GM19239 (cell line): ENCODE data around the gene SUSD4.
"Not testable (repeated sequence)": the region's sequence is repeated elsewhere in the genome, so short reads cannot be mapped to it uniquely, and the experiment has no call there.

ENCODE experiments used
- DNase-seq: peaks from one replicate; pipeline ENCODE4 v3.0.0; 2011; ENCODE audit warnings: low spot score; ENCODE audit not compliant: insufficient read length
- FAIRE-seq: peaks from 2 replicates; lab custom pipeline; 2011; peaks lifted over from hg19 to GRCh38; lab: Jason Lieb, UNC

Gene SUSD4, protein sequence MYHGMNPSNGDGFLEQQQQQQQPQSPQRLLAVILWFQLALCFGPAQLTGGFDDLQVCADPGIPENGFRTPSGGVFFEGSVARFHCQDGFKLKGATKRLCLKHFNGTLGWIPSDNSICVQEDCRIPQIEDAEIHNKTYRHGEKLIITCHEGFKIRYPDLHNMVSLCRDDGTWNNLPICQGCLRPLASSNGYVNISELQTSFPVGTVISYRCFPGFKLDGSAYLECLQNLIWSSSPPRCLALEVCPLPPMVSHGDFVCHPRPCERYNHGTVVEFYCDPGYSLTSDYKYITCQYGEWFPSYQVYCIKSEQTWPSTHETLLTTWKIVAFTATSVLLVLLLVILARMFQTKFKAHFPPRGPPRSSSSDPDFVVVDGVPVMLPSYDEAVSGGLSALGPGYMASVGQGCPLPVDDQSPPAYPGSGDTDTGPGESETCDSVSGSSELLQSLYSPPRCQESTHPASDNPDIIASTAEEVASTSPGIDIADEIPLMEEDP

DNA sequence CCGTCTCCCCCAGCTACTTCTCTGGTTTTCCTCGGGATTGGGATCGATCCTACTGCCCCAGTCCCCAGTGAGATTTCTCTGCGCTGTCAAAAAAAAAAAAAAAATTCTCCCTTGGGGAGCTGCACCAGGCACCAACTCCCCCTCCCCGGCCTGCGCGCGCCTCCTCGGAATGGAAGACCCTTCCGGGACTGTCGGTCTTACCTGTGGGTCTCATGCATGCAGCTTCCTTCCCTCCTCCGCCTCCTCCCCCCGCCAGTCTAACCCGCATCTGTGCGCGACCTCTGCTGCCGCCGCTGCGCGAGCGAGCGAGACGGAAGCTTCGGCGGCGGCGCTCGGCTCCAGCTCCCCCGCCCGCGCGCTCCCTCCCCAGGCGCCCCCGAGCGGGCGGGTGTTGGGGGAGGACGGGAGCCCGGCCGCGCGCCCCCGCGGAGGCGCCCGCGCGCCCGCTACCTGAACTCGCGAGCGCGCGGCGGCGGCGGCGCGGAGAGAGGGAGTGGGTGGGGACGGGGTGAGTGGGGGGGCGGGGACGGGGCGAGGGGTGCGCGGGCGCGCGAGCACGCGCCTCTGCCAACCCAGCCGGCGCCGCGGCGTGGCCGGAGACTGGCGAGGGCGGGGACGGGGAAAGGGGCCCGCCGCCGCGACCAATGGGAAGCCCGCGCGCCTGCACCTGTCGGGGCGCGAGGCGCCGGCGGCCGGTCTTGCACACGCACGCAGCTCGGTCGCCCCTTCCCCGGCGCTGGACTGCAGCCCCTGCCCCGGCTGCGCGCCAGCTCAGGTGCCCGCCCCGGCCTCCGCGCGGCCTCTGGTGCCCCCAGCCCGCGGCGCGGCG lies at the start of gene SUSD4:
Gene SUSD4 (minus strand): TSS at position 321 of the 829 bp plus-strand sequence. CDS start 751 bp downstream, outside the sequence.
- no peak for FAIRE-seq

DNA sequence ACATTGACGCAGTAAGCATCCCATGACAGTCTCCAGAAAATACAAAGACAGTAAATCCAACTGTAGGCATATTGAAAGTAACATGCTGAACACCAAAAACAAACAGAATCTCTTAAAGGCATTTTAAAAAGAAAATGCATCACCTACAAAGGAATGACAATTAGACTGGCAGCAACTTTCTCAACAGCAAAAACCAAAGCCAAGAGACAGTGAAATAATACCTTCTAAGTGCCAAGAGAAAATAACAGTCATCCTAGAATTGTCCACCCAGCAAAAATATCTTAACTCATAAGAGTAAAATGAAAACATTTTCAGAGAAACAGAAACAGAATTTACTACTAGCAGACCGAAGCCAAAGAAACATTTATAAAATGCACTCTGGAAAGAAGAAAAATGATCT lies 49.2 kb upstream of the SUSD4 start:
- FAIRE-seq (no peak), DNase-seq (no peak)

More for the DNA sequence above, at the start of gene SUSD4:
- DNase-seq: peak; percentile 39

DNA sequence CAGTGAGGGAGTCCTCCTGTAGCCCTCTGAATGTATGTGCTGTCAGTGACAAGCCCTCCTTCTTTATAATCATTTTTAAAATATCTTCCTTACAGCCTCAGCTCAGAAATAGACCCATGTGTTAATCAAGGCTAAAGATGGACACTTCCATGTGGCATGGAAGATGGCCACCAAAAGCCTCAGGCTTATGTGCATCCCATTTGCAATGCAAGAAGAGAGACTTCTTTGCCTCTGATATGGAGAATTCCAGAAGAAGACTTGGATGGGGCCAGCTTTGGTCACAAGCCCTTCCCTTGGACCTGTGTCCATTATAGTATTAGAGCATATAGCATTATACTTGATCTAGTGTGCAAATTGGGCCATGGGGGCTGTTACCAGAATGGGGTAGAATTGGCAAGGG lies 47.7 kb upstream of the SUSD4 start:
- DNase-seq (no peak), FAIRE-seq (no peak)

DNA sequence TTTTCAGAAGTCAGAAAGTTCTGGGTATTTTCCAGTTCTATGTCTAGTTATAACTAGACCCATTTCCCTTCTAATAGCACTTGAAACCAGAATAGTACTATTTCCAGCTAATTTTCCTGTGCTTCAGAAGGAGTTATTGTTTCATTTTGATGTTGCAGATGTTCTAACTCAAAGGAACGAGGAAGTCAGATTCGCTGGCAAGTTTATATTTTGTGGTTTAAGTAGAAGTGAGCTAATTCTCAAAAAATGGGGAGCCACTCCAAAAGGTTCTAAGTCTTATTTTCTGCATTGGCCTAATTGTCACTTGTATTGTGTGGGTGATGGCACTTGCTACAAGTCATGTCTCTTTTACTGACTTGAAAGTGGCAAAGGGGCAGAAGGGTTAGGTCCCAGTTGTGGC lies 47.3 kb upstream of the SUSD4 start:
- DNase-seq: no peak
- no peak for FAIRE-seq

DNA sequence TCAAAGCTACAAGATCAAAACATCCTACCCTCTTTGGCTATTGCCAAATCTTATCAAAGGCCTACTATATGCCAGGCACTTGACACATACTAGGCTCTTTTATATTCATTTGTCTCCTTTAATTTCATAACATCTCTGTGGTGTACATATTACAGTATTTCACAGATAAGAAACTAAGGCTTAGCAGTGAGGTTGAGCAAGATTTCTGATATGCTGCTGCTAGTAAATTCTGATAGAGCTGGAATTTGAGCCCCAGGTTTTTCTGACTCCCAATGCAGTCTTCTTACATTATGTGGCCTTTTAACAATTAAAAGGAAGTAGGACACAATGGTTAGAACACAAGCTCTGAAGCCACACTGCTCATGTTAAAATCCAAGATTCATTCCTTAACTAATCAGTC lies 46.1 kb upstream of the SUSD4 start:
- no peak for DNase-seq

DNA sequence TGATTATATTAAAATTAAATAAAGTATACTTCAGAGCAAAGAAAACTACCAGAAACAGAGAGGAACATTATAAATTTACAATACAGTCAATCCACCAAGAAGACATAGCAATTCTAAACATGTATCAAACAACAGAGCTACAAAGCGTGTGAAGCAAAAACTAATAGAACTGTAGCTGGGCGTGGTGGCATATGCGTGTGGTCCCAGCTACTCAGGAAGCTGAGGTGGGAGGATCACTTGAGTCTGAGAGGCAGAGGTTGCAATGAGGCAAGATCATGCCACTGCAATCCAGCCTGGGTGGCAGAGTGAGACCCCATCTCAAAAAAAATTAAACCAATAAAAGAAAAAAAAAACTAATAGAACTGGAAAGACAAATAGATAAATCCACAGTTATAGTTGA lies 41.5 kb upstream of the SUSD4 start:
- FAIRE-seq (no peak), DNase-seq (no peak)

More for the DNA sequence above, 46.1 kb upstream of the SUSD4 start:
- FAIRE-seq: no peak

DNA sequence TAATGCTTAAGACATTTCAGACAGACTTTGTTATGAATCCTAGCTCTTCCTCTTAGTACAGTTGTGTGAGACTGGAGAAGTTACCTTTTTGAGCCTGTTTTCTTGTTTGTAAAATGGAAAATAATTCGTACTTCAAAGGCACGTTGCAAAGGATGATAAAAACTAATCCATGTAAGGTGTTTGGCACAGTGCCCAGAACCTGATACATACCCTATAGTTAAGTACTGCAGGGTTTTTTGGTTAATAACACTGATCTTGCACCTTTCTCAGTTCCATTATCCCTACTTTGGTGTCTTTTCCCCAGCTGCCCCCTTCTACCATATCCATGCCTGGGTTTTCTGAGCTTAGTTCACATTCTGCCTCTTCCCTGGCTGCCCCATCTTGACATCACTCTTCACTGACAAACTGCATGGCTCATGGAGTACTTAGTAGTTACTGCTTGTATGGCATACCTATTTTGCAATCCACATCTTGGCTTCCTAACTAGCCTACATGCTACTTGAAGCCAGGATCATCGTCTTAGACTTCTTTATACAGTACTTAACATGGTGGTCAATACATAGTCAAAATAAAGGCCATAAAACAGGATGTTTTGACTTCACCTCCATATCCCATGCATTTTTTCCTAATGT lies 39.3 kb upstream of the SUSD4 start:
- DNase-seq (no peak), FAIRE-seq (no peak)

DNA sequence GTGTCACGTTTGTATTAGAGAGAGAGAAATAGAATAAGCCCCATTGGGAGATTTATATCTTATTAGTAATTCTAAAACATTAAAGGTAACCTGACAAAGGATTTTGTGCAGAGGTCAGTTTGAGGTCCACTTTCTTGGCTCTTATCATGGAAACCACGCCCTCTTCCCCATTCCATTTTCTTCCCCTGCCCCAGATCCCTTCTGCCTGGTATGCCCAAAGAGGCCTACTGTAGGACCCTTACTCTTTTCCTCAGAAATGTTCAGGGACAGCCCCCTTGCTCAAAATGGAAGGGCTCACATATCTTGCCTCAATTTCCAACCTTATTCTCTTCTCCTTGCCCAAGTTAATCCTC lies 38.8 kb upstream of the SUSD4 start:
- FAIRE-seq (no peak), DNase-seq (no peak)

DNA sequence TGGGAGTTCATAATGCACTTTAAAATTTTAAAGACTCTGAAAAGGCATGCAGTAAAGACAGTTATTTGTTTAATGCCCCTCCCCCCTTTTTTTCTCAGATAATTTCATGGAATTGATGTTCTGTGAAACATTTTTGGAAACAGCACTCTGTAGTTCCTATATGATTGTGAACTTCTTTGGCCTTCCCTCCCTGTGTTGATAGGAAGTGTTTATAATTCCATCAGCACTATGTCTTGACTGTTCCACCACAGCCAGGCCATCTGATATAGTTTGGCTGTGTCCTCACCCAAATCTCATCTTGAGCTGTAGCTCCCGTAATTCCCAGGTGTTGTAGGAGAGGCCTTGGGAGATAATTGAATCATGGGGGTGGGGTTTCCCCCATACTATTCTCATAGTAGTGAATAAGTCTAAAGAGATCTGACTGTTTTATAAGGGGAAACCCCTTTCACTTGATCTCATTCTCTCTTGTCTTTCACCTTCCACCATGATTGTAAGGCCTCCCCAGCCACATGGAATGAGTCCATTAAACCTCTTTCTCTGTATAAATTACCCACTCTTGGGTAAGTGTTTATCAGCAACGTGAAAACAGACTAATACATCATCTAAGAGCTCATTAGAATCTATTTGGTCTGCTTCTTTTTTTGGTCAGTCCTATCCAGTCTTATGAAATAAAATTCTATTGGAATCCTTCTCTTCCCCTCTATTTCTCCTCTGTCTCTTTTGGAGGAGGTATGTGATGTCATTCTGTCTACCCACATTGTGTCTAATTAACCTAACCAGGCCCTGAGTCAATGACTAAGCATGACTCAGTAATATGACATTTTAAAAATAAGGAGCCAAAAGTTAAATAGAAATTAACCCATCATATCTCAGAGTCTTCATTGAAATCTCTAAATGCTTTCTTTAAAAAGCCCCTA lies 38.2 kb upstream of the SUSD4 start:
- FAIRE-seq: peak; percentile 40
- no peak for DNase-seq

DNA sequence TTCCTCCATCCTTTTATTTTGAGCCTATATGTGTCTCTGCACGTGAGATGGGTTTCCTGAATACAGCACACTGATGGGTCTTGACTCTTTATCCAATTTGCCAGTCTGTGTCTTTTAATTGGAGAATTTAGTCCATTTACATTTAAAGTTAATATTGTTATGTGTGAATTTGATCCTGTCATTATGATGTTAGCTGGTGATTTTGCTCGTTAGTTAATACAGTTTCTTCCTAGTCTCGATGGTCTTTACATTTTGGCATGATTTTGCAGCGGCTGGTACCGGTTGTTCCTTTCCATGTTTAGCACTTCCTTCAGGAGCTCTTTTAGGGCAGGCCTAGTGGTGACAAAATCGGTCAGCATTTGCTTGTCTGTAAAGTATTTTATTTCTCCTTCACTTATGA lies 35.4 kb upstream of the SUSD4 start:
- not testable (repeated sequence) for FAIRE-seq, DNase-seq

DNA sequence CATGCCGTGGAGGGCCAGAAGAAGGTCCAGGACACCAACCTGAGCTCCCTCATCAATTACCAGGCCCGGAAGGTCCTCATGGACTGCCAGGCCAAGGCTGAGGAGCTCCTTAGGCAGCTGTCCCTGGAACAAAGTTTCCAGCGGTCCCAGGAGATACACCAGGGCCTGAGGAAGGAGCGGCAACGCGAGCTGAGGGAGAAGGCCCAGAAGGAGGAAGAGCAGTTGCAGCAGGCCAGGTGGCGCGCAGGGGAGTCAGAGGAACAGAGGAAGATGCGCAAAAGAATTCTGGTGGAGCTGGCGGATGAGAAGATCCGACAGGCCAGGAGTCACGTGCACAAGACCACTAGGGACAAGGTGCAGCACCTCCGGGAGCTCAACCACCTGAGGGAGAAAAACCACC lies 30.7 kb upstream of the SUSD4 start:
- no peak for FAIRE-seq

DNA sequence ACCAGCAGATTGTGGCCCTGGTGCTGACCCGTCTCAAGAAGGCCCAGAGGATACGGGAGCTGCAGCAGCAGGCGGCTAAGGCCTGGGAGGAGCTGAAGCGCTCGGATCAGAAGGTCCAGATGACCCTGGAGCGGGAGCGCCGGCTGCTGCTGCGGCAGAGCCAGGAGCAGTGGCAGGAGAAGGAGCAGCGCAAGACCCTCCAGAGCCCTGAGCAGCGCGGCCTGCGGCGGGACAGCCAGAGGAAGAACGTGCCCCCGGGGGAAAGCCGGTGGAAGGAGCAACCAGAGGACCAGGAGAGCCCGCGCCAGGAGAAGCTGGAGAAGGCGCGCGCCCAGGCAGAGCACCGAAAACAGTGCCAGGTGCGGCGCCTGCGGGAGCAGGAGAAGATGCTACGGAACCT lies 30.3 kb upstream of the SUSD4 start:
- DNase-seq: no peak
- FAIRE-seq: no peak

More for the DNA sequence above, 30.7 kb upstream of the SUSD4 start:
- no peak for DNase-seq

DNA sequence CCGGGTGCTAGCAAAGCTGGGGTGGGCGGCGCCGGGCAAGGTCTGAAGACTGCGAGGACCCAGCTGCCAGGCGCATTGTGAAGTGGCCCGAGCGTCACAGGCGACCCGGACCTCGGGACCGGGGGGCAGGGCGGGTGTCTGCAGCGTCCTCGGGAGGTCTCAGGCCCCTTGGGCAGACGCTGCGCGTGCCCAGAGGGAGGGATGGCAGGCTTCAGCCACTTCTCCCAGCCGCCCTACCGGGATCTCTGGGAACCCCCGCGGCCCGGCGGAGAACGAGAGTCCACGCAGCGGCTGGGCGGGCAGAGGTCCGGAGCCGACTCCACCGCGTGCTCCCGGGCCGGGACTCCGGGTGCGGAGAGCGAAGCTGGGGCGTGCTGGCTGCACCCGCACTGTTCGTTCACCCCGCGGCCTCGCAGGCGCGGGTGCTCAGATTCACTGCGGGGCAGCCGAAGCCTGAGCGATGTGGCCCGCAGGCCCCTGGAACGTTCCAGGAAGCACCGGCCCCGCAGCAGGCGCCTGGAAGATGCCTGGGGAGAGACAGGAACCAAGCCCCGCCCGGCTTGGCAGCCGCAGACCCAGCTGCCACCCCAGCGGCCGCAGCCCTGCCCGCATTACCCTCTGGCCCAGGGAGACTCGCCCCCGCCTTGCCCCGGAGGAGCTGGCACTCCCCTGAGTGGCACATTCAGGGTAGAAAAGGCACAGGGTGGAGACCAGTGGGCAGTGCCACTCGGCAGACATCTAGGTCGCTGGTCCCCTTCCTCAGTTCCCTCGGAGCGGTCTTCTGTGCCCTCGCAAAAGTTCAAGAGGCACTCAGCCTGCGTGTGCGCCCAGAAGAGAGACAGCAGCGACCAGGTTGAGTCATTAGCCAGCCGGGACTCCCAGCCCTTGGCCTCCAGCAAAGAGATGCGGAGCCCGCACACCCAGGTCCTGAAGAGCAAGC lies 29.6 kb upstream of the SUSD4 start, which contains the start of gene CCDC185:
Gene CCDC185 (plus strand): TSS at position 141 of the 940 bp plus-strand sequence. CDS start 61 bp downstream, at position 202.
- FAIRE-seq (no peak), DNase-seq (no peak)

DNA sequence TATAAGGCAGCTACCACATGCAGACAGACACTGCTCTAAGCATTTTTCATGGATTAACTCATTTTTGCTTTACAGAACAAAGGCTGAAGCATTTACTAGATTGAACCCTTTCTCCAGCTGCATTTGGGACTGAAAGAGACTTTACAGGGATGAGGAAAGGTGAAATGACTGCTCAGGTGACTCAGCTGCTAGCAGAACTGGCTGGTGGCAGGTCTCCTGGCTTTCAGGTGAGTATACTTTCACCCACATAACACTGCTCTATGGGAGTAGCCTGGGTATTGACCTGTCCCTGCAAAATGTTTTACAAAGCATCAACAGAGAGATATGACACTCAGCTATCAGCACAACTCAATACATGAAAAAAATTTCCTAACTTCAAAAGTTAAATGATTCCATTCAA lies 26.6 kb upstream of the SUSD4 start:
- FAIRE-seq (no peak), DNase-seq (no peak)

DNA sequence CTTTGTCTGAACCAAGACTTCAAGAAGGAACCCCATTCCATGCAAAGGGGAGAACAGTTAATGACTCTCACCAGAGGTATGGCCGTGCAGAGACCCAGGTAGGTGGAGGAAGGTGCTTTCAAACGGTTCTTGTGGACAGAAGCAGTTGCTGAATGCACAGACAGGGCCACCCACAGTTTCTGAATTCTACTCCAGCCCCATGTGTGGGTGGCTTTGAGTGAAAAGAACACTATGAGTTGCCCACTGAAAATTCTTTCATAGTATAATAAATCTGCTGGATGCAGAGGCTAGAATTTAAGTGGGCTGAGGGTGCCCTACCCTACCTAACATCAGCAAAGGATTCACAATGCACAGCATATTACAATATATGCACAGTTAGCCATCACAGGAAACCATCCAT lies 22.0 kb upstream of the SUSD4 start:
- DNase-seq: no peak

DNA sequence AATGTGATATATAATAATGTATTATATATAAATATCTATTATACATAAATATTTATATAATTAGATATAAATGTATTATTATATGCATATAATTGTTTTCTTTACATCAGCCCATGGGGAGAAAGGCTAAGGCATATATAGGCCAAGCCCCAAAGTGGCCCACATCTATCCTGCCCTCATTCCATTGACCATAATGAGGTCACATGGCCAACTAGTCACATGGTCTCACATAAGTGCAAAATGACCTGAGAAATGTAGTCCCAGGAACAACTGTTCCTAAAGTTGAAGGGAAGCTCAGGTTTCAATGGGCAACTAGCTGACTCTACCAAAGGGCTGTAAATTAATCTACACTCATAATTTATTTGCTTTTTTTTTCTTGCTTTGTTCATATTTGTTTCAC lies 14.8 kb upstream of the SUSD4 start:
- DNase-seq: no peak
- FAIRE-seq: no peak

More for the DNA sequence above, 22.0 kb upstream of the SUSD4 start:
- FAIRE-seq: no peak

DNA sequence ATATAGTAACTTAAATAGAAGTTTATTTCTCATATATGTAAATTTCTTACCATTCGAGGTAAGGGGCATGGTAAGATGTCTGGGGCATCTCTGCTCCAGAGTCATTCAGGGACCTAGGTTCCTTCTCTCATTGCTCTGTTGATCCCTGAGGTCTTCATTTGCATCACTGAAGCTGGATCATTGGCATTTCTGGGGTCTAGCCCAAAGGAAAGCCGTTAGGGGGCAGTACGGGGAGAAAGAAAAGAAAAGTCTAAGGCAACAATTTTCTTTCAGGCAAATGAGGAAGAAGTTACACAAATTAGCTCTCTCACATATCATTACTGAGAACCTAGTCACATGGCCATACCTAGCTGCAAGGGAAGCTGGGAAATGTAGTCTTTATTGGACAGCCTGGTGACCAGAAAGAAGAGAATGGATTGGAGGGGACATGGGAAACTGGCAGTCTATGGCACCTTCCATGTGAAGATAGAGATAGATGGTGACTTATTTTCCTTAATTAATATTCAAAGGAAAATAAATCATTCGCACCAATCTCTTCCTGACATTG lies 10.2 kb upstream of the SUSD4 start:
- DNase-seq: no peak
- no peak for FAIRE-seq

DNA sequence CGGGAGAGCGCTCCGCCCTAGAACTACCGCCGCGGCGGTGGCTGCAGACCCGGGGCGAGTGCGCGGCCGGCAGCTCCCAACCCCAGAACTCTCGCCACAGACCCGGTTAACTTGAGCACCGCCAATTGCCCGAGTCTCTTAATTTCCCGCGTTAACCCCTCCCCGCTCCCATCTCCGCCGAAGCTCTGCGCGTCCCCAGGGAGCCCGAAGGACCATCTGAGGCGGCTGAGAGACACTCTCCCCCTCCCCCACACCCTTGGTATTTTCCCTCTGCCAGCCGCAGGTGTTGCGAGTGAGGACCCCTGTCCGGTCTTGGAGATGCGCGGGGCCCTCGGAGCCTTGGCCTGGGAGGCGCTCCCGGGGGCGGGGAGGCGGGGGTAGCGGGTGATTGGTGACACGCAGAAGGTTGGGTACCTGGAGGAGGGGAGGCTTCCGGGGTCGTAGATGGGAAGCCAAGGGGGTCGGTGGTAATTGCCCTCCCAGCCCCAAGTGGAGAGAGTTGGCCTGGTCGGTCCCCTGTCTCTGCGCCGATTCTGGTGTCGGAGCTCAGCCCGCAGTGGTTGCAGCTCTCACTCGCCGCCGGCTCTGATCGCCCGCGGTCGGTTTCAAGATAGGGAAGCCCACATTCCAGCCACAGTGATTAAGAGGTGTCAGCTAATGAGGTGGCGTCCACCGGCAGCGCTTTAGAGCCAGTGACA lies 858 bp upstream of the SUSD4 start:
- no peak for FAIRE-seq

More for the DNA sequence above, 858 bp upstream of the SUSD4 start:
- DNase-seq: no peak
